Activated CD8-positive, alpha-beta memory T cell treated with anti-CD3 and anti-CD28 coated beads, Interleukin-2, amount 50 U/mL, for 4 hours (primary cell): ENCODE results near the gene CEP20.

Source experiments
- DNase-seq: peaks from one replicate; pipeline ENCODE4 v3.0.0-alpha.2; 2020

Gene CEP20

DNA sequence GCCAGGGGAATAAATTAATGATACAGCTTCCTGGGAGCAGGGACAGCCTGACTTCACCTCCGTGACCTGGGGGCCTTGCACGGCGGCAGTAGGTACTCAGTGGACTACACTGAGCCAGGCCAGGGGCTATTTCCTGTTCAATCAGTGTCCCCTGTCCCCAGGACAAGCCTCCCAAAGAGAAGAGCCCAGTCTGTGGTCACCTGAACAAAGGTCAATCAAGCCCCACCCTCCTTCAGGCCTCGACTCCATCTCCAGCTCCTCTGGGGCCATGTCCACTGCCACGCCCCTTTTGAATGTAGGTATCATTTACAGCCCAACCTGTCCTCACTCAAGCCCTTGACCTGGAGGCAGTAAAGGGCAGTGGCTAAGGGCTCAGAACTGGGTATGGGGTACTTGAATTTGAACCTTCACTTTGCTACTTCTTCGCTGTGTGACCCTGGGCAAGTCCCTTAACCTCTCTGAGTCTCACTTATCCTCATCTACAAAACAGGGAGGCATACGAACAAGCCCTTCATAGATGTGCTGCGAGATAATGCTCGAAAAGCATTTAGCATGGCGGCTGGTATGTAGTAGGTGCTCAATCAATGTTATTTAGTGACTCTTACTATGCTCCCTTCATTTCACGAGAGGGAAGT is 60.6 kb downstream of the CEP20 start:
- DNase-seq: no peak

DNA sequence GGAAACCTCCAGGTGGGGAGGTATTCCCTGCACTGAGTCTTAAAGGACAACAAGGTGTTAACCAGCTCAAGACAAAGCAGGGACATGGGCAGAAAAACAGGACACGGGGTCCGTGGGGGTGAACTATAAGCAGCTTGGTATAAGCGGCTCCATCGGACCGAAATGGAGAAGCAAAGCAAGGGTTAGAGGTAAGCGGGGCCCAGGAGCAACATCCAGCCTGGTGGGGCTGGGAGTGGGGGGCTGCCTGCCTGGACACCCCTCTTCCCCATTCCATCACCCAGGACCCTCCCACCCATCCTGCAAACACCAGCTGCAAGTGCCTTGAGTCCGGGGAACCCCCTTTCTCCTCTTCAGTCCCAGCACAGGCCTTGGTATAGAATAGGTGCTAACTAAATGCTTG is 61.1 kb downstream of the CEP20 start:
- DNase-seq: no peak

DNA sequence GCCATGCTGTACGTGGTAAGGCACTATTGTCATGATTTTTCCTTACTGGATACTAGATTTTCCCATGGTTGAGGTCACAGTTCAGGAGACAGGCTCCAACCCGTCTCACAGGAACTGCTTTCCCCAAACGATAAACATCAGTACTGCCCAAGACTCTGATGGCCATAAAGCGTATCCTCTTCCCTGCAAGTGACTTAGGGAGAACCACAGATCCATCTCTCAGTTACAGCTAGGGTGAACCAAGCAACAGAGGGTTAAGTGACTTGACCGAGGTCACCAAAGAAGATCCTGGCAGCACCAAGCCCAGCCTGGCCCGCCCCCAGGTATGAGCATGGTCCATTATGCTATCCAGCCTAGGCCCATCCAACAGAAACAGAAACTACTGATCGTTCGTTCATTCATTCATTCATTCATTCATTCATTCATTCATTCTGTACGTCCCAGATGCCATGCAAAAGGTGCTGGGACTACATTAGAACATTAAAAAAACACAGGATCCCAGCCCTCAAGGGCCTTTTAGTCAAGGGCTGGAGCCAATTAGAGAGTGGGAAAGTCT is 62.6 kb downstream of the CEP20 start:
- DNase-seq: no peak

DNA sequence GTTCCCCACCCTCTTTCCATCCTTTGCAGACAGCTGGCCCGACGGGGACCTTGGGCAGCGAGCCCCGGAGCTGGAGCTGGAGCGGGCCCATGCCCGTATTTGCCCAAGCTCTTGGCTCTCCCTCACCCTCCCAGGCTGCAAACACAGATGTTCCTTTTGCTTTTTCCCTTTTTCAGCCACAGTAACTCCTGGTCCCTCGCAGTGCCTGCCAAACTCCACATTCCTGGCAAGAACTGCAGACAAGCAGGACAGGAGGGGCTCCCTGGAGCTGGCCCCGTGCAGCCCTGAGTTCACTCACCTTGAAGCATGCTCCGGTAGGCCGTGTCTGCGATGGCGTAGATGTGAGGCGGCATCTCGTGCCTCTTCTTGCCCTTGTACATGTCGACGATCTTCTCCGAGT is 65.4 kb downstream of the CEP20 start:
- no peak for DNase-seq

DNA sequence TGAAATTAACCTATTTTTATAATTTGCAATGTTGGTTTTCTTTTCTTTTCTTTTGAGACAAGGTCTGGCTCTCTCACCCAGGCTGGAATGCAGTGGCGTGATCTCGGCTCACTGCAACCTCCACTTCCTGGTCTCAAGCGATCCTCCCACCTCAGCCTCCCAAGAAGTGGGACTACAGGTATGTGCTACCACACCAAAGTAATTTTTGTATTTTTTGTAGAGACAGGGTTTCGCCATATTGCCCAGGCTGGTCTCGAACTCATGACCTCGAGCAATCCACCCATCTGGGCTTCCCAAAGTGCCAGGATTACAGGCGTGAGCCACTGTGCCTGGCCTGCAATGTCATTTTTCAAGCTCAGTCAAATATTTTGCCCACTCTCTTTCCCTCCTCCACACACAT is 67.6 kb downstream of the CEP20 start:
- no peak for DNase-seq

DNA sequence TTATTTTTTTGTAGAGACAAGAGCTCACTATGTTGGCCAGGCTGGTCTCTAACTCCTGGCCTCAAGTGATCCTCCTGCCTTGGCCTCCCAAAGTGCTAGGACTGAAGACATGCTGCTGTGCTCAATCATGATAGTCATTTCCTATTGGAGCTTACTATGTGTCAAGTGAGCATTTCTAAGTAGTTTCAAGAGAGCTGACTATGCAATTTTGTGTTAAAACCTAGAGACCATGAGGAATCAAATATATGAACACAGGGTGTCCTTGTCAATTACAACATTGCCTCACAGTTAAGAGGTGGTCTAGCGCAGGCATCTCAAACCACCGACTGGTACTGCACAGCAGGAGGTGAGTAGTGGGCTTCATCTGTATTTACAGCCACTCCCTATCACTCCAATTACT is 69.4 kb downstream of the CEP20 start:
- no peak for DNase-seq

DNA sequence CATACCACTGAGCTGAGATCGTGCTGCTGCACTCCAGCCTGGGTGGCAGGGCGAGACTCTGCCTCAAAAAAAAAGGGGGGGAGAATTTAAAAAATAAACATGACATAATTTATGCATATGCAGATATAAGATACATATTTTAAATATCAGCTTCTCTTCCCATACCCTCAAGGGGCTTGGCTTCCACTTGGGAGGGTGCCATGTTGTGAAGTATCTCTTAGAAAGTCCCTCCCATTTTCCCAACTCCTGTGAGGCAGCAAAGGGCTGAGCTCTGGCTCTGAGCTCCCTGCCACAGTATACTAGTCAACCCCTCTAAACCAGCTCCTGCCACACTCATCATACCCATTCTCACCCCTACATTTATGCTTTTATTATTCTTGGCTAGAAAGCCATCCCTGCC is 71.0 kb downstream of the CEP20 start:
- no peak for DNase-seq

DNA sequence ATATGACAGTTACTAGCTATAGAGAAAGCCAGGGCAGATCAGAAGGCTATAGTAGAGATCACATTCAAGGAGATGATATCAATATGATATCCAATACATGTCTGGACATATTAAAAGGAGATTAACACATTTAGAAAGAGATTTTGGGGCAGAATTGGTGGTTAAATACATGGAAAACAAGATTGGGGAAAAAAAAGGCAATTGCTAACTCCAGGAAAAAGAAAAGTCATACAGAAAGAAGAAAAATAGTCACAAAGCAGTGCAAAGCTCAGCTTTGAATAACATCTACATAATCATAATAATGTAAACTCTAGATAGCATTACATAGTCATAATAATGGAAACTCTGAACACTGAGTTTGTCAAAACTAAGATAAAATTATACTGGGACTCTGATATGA is 72.2 kb downstream of the CEP20 start:
- DNase-seq: no peak
